Osteocyte (in vitro differentiated cells): ENCODE data around the gene DHFR. TPM values are rescaled to one million over a fixed set of nuclear protein-coding genes. Genes with fewer than 3 reads are reported as not detected.

Experiments
- DNase-seq: peaks from one replicate; pipeline ENCODE4 v3.0.0; 2021; ENCODE audit warnings: mixed read lengths; ENCODE audit not compliant: unreplicated experiment; ENCODE audit errors: extremely low spot score
- H3K27ac Mint-ChIP-seq: one replicate; pipeline ENCODE4 v1.8.0; 2021; ENCODE audit warnings: mild to moderate bottlenecking, mixed read lengths; ENCODE audit not compliant: unreplicated experiment
- H3K27me3 Mint-ChIP-seq: one replicate; pipeline ENCODE4 v1.8.0; 2021; ENCODE audit warnings: mixed read lengths; ENCODE audit not compliant: unreplicated experiment
- H3K36me3 Mint-ChIP-seq: one replicate; pipeline ENCODE4 v1.8.0; 2021; ENCODE audit warnings: mixed read lengths; ENCODE audit not compliant: unreplicated experiment
- H3K4me1 Mint-ChIP-seq: one replicate; pipeline ENCODE4 v1.8.0; 2021; ENCODE audit warnings: mixed read lengths; ENCODE audit not compliant: unreplicated experiment
- H3K4me3 Mint-ChIP-seq: one replicate; pipeline ENCODE4 v1.8.0; 2021; ENCODE audit warnings: mild to moderate bottlenecking, moderate library complexity, mixed read lengths; ENCODE audit not compliant: unreplicated experiment
- H3K9me3 Mint-ChIP-seq: one replicate; pipeline ENCODE4 v1.8.0; 2021; ENCODE audit warnings: mixed read lengths; ENCODE audit not compliant: unreplicated experiment
- CTCF ChIP-seq: fragments of 200-600 bp; sonication (generic); IDR thresholded peaks from 2 replicates; pipeline ENCODE4 v1.5.0; 2021; ENCODE audit warnings: antibody characterized with exemption, mild to moderate bottlenecking, moderate library complexity
- total RNA-seq: library from RNA; stranded (reverse); gene quantifications from 2 replicates; pipeline ENCODE4 v1.2.1, GENCODE V29; 2021

Gene DHFR
- total RNA-seq, 1 donor from 2014 or later = 18.5 TPM

- DNase-seq = no peak
- Mint-ChIP-seq H3K27me3 (no peaks in the 10 kb centered on the region), H3K9me3 (no peaks in the 10 kb centered on the region), H3K4me3 (no peak overlapping the region), H3K36me3 (peaks cover 10% of the 10 kb centered on the region), H3K27ac (no peak overlapping the region), H3K4me1 (peaks cover 2% of the 10 kb centered on the region)
- TF ChIP-seq CTCF = no peak
These were observed 43.6 kb upstream of the DHFR start for GRCh38 chr5:80698369-80698768.

DNA sequence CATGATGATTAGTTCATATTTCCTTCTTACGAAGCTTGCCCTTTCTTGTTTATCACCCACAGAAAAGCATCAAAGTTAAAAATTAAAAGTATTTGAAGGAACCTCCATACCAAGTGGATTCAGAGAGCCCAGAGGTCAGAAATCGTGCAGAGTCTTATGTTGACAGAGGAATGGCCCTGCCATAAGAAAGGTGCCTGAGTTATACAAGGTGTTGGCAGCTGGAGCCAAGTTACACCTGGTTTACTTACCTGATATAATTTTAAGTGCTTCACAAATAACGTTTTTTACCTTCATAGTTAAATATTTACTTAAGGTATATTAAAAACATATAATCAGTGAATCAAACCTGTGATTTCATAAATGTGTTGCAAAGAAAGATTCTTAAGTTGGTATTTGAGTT lies 42.3 kb upstream of the DHFR start:
- H3K27ac Mint-ChIP-seq = no peak overlapping the region
- DNase-seq = no peak
- no peak for TF ChIP-seq CTCF
- peaks cover 9% of the 10 kb centered on the region for H3K36me3 Mint-ChIP-seq
- H3K4me1 Mint-ChIP-seq = no peaks in the 10 kb centered on the region
- H3K9me3 Mint-ChIP-seq = no peaks in the 10 kb centered on the region
- no peaks in the 10 kb centered on the region for H3K27me3 Mint-ChIP-seq
- no peak overlapping the region for H3K4me3 Mint-ChIP-seq

- H3K27ac Mint-ChIP-seq = no peak overlapping the region
- H3K4me3 Mint-ChIP-seq = no peak overlapping the region
- H3K4me1 Mint-ChIP-seq = no peaks in the 10 kb centered on the region
- no peak for TF ChIP-seq CTCF
- no peaks in the 10 kb centered on the region for H3K9me3 Mint-ChIP-seq
- H3K36me3 Mint-ChIP-seq = peaks cover 5% of the 10 kb centered on the region
- no peaks in the 10 kb centered on the region for H3K27me3 Mint-ChIP-seq
- no peak for DNase-seq
These were observed 41.7 kb upstream of the DHFR start for GRCh38 chr5:80696450-80696849.

GRCh38 chr5:80695666-80696065 lies 40.9 kb upstream of the DHFR start:
- TF ChIP-seq CTCF = no peak
- H3K4me3 Mint-ChIP-seq = no peak overlapping the region
- H3K9me3 Mint-ChIP-seq = no peaks in the 10 kb centered on the region
- H3K27ac Mint-ChIP-seq = no peak overlapping the region
- no peak for DNase-seq
- H3K27me3 Mint-ChIP-seq = no peaks in the 10 kb centered on the region
- no peaks in the 10 kb centered on the region for H3K4me1 Mint-ChIP-seq
- peaks cover 5% of the 10 kb centered on the region for H3K36me3 Mint-ChIP-seq

GRCh38 chr5:80689627-80690026 lies 34.8 kb upstream of the DHFR start:
- Mint-ChIP-seq H3K4me3 (no peak overlapping the region), H3K27ac (no peak overlapping the region), H3K36me3 (no peaks in the 10 kb centered on the region), H3K9me3 (no peaks in the 10 kb centered on the region), H3K4me1 (no peaks in the 10 kb centered on the region), H3K27me3 (no peaks in the 10 kb centered on the region)
- no peak for DNase-seq
- TF ChIP-seq CTCF = no peak
